Ureter (tissue), 1 donor: ENCODE results near the gene PSMD9. TPM values are rescaled to one million over a fixed set of nuclear protein-coding genes. Genes with fewer than 3 reads are reported as not detected.
"Not testable (repeated sequence)": the region's sequence is repeated elsewhere in the genome, so short reads cannot be mapped to it uniquely, and the experiment has no call there.

Source experiments
- DNase-seq: peaks from one replicate; pipeline ENCODE4 v3.0.0-alpha.2; 2020; ENCODE audit warnings: low spot score
- total RNA-seq: library from RNA; stranded (reverse); gene quantifications from one replicate; pipeline ENCODE4 v1.2.4, GENCODE V29; 2023
- donor health status: DM: yes; HTN: yes; CAD: no.

PSMD9 gene
- total RNA-seq, 1 donor from 2014 or later: 43.3 TPM

- DNase-seq: no peak
These were observed 36.7 kb downstream of the PSMD9 start for GRCh38 chr12:121925358-121925695.

DNA sequence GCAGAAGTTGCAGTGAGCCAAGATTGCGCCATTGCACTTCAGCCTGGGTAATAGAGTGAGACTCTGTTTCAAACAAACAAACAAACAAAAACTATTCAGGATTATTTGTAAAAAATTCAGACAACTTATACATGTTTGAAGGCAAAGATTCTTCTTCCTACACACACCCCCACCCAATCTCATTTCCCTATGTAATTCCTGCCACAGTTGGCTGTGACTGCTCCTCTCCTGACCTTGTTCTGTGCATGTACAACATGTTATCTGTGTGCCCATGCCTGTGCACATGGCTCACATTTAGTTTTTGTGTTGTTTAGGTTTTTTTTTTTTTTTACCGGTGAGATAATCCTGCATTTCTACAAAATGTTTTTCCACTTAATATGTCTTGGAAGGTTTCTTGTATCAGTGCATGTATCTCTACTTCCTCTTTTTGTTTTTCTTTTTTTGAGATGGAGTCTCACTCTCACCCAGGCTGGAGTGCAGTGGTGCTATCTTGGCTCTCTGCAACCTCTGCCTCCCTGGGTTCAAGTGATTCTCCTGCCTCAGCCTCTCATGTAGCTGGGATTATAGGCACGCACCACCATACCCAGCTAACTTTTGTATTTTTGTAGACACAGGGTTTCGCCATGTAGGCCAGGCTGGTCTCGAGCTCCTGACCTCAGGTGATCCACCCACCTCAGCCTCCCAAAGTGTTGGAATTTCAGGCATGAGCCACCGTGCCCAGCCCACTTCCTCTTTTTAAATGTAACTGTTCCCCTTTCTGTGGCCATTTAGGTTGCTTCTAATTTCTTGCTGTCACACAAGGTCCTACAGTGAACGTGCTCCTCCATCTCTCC lies 38.5 kb downstream of the PSMD9 start:
- DNase-seq: no peak

DNA sequence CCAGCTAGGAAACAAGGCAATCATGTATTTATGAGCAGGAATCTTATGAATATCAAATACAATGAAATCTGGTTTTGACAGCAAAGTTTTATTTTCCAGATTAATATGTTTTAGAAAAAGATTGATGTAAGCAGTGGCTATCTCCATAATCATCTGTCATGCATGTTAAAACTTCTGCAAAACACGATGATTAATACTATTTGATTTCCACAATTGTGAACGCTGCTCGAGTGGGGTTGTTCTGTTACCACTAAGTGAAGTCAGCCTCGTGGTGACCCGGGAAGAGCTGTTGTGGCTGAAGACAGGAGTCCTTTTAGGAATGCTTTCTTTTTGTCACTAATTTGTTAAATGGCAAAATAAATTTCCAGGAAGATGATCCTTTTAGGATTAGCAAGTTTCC lies 39.2 kb downstream of the PSMD9 start:
- DNase-seq: no peak

DNA sequence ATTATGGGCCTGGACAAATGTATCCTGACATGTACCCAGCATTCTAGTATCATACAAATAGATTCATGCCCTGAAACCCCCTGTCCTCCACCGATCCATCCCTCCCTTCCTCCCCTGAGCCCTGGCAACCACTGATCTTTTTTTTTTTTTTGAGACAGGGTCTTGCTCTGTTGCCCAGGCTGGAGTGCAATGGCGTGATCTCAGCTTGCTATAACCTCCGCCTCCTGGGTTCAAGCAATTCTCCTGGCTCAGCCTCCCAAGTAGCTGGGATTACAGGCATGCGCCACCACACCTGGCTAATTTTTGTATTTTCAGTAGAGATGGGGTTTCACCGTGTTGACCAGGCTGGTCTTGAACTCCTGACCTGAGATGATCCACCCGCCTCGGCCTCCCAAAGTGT lies 41.0 kb downstream of the PSMD9 start:
- not testable (repeated sequence) for DNase-seq

DNA sequence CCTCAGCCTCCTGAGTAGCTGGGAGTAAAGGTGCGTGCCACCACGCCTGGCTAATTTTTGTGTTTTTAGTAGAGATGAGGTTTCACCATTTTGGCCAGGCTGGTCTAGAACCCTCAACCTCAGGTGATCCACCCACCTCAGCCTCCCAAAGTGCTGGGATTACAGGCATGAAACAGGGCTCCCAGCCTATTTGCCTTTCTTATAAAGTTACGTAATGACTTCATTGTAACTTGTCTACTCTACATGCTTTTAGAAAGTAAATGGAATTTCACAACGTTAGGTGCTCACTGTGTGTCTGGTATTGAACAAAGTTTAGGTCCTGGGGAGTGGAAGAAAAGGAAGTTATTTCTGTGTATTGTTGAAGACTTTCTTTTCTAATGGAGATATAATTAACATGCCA lies 42.3 kb downstream of the PSMD9 start:
- DNase-seq: no peak

DNA sequence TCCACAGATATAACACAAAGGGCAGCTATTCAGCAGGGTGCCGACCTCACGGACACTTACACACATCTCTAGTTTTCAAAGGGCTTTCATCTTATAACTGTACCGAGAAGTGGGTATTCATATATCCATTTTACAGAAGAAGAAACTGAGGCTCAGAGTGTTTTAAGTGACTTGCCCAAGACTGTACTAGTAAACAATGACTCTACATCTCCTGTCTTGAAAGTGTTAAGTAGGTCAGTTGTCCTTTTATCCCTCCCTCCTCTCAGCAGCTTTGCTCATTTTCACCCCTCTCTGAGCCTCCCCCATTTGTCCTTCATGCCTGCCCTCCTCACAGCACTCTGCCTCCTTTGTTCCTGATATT lies 43.6 kb downstream of the PSMD9 start:
- DNase-seq: no peak

DNA sequence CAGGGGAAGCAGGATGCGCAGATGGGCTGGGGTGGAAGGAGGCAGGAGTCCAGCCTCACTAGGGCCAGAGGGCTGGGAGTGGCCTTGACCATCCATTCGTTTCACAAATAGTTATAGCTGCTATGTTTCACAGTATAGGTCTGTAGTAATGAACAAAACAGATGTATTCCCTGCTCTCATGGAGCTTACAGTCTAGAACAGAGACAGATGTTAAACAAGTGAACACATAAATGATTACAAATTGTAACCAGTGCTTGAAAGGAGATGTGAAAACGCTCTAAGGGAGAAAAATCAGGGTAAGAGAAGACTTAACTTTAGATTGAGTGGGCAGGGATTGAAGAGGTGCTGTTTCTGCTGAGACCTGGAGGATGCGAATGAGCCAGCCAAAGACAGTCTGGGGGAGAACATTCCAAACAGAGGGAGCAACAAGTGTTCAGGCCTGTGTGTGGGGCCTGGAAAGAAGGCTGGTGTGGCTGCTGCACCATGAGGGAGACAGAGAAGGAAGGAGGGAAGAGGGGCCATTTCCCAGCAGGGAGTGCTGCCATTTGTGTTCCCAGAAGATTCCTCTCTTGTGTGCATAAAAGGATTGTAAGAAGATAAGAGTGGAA lies 44.4 kb downstream of the PSMD9 start:
- no peak for DNase-seq

DNA sequence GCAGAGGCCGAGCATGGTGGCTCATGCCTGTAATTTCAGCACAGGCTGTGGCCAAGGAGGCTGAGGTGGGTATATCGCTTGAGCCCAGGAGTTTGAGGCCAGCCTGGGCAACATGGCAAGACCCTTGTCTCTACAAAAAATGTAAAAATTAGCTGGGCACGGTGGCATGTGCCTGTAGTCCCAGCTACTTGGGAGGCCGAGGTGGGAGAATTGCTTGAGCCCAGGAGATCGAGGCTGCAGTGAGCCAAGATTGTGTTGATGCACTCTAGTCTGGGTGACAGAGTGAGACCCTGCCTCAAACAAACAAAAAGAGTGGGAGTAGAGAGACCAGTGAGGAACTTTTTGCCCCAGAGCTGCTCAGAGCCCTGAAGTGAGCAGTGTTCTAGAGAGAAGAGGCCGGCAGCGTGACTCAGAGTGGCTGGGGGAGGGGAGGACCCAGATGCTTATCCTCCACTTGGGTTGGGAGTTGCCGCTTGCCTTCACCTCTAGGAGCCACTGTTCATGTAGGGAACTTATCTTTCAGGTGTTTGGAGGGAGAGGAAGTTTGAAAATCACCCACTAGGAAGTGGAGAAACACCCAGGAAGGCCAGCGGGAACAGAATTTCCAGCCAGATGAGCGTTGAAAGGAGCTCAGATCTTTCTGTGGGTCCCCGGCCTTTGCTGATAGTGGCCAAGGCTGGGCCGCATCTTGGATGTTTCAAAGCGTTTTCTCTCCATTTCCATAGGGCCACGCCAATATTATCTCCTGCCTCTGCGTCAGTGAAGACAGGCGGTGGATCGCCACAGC lies 45.1 kb downstream of the PSMD9 start:
- no peak for DNase-seq

DNA sequence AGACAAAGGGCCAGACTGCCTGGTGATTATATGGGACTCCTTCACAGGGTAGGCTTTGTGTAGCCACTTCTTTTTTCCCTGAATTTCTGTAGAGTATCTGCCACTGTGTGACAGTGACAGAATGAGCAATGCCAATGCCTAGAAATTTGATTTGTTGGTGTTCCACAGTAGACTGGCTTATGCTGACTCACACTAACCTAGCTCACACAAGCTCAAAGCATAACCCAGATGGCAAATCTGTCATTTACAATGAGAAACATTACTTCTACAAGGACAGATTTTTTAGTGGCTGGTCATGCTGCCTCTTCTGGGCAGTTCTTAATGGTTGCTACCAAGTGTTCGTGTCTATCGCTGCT lies 45.7 kb downstream of the PSMD9 start:
- DNase-seq: no peak

DNA sequence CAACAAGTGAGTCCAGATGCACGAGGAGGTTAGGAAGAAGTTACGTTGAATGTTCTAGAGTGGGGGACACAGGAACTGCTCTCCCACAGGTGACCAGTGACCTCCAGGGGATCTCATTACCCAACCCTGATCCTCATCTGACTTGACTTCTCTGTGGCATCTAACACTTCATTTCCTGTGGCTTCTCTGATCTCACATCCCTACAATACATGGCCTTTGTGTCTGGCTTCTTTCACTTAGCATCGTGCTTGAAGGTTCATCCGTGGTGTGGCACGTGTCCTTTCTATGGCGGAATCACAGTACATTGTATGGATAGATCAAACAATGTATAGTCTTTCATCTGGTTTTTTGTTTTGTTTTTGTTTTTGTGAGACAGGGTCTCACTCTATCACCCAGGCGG lies 49.1 kb downstream of the PSMD9 start:
- no peak for DNase-seq

DNA sequence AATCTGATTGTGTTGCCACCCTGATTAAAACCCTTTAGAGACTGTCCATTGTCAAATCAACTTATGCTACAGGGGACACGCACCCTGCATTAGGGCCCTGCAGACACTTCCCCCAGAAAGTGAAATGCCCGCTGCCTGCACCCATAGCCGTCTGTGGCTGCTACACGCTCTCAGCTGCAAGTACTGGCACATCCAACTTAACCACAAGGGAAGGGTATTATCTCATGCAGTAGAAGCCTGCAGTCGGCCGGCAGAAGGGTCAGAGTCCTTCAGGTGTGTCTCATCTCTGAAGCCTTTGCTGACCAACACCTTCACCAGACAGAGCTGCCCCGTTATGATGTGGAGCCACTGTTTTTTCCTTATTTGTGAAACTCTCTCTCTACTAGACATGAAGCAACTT lies 50.6 kb downstream of the PSMD9 start:
- DNase-seq: no peak

- no peak for DNase-seq
These were observed 51.6 kb downstream of the PSMD9 start for GRCh38 chr12:121939992-121940766.

GRCh38 chr12:121942145-121942718 lies 53.6 kb downstream of the PSMD9 start:
- DNase-seq: no peak

DNA sequence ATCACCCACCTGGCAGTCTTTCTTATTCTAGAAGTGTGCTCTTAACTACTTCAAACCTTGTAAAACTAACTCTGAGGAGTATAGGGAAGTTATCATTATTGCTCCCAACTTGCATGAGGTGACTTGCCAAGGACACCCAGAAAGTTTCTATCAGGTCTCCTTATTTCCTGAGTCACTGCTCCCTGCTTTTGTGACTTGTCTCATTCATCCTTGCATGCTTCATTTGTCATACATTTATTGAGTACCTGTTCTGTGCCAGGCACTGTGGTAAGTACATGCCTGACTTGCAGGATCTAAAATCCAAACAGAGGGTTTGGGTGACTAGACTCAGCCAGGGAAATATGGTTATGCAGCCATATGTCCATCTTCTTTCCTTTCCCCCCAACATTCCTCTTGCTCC lies 55.3 kb downstream of the PSMD9 start:
- DNase-seq: no peak

- DNase-seq: no peak
These were observed 57.9 kb downstream of the PSMD9 start for GRCh38 chr12:121946313-121947025.

- no peak for DNase-seq
These were observed 59.4 kb downstream of the PSMD9 start for GRCh38 chr12:121947981-121948380.

GRCh38 chr12:121949648-121950397 lies 61.2 kb downstream of the PSMD9 start:
- DNase-seq: no peak

- no peak for DNase-seq
These were observed 64.6 kb downstream of the PSMD9 start for GRCh38 chr12:121953117-121953692.

DNA sequence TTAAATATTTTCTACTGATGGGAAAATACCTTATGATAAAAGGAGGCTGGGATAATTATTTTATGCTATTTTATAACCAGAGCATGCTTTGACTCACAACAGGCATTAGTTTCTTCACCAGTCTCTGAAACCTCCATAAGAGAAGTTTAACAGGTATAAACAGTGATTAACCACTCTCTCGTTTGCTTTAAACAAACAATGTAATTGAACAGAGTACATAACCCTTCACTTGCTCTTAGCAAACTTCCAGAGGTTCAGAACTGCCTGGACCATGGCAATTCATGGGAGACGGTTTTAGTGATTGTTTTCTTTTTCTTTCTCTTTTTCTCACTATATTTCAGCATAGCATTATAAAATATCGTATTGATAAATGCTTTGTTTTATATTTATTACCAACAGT lies 65.1 kb downstream of the PSMD9 start:
- no peak for DNase-seq
